SK-N-SH (cell line): ENCODE measurements around the gene TRAPPC6A. TPM values are rescaled to one million over a fixed set of nuclear protein-coding genes. Genes with fewer than 3 reads are reported as not detected.

Experiments used
- CTCF ChIA-PET: fragments of 300-600, 350-600 bp; formaldehyde crosslinking; extraction: SDS; loops from one replicate; lab custom pipeline; 2021; lab: Yijun Ruan, JAX
- POLR2A ChIA-PET: fragments of 350-600 bp; sonication (Branson Sonifier 250); formaldehyde crosslinking; extraction: SDS; loops from one replicate; lab custom pipeline; 2020; ENCODE audit warnings: antibody characterized with exemption, inconsistent platforms; lab: Yijun Ruan, JAX
- DNase-seq: peaks from one replicate; pipeline ENCODE4 v3.0.0; 2012
- H2AFZ ChIP-seq: fragments of 200-600 bp; sonication (generic); 2 replicates; pipeline ENCODE4 v1.8.1; 2016; ENCODE audit warnings: antibody characterized with exemption, mild to moderate bottlenecking, low read depth
- H3F3A ChIP-seq: fragments of 200-600 bp; sonication (generic); replicated peaks from 2 replicates; pipeline ENCODE3; 2016; ENCODE audit warnings: antibody characterized with exemption, mild to moderate bottlenecking; ENCODE audit not compliant: insufficient read depth
- H3K27ac ChIP-seq, 2 experiments: fragments of 200-500 bp in 1 of 2; fragments of 200-600 bp in 1 of 2; sonication (Bioruptor generic) in 1 of 2; sonication (generic), shearing (Covaris generic) in 1 of 2; 2 replicates each; pipeline versions ENCODE4 v1.5.1 to v1.6.1; 2014 to 2016; ENCODE audit warnings: low read depth in 2 of 2, inconsistent platforms in 1 of 2, low read length in 1 of 2, mild to moderate bottlenecking in 1 of 2, mixed read lengths in 1 of 2
- H3K27me3 ChIP-seq: fragments of 200-600 bp; sonication (generic), shearing (Covaris generic); 2 replicates; pipeline ENCODE4 v1.6.1; 2016; ENCODE audit warnings: mixed run types; ENCODE audit not compliant: insufficient read depth
- H3K36me3 ChIP-seq, 2 experiments: fragments of 200-500 bp in 1 of 2; fragments of 200-600 bp in 1 of 2; sonication (Bioruptor generic) in 1 of 2; sonication (generic) in 1 of 2; replicated peaks in 1 of 2; 2 replicates each; pipeline versions ENCODE3 to v1.5.1; 2014 to 2016; ENCODE audit warnings: low read length in 1 of 2, mild to moderate bottlenecking in 1 of 2; ENCODE audit not compliant: insufficient read depth in 2 of 2, control insufficient read depth in 1 of 2
- H3K4me1 ChIP-seq, 2 experiments: fragments of 200-500 bp in 1 of 2; fragments of 200-600 bp in 1 of 2; sonication (Bioruptor generic) in 1 of 2; sonication (generic), shearing (Covaris generic) in 1 of 2; 2 replicates each; pipeline versions ENCODE4 v1.5.1 to v1.6.1; 2014 to 2016; ENCODE audit warnings: low read depth in 1 of 2, low read length in 1 of 2, mixed run types in 1 of 2; ENCODE audit not compliant: insufficient read depth in 2 of 2, control insufficient read depth in 1 of 2
- H3K4me2 ChIP-seq: fragments of 200-600 bp; sonication (generic), shearing (Covaris generic); 2 replicates; pipeline ENCODE4 v1.6.1; 2017; ENCODE audit warnings: mixed run types
- H3K4me3 ChIP-seq, 2 experiments: fragments of 200-500 bp in 1 of 2; fragments of 200-600 bp in 1 of 2; sonication (Bioruptor generic) in 1 of 2; sonication (generic), shearing (Covaris generic) in 1 of 2; 2 replicates each; pipeline versions ENCODE4 v1.5.1 to v1.8.1; 2014 to 2016; ENCODE audit warnings: low read depth in 2 of 2, inconsistent platforms in 1 of 2, low read length in 1 of 2, mild to moderate bottlenecking in 1 of 2, mixed read lengths in 1 of 2, moderate library complexity in 1 of 2
- H3K79me2 ChIP-seq: fragments of 200-600 bp; sonication (generic); 2 replicates; pipeline ENCODE4 v1.8.1; 2017; ENCODE audit warnings: mild to moderate bottlenecking; ENCODE audit not compliant: insufficient read depth
- H3K9ac ChIP-seq: fragments of 200-600 bp; sonication (generic); 2 replicates; pipeline ENCODE4 v1.6.1; 2017; ENCODE audit warnings: mixed run types
- H3K9me2 ChIP-seq: fragments of 200-600 bp; sonication (generic); 2 replicates; pipeline ENCODE4 v1.6.1; 2017; ENCODE audit warnings: mixed run types
- H3K9me3 ChIP-seq: fragments of 200-600 bp; sonication (generic); 2 replicates; pipeline ENCODE4 v1.6.1; 2017; ENCODE audit warnings: mixed run types, mild to moderate bottlenecking, moderate library complexity
- H4K20me1 ChIP-seq: fragments of 200-600 bp; sonication (generic); 2 replicates; pipeline ENCODE4 v1.6.1; 2017; ENCODE audit warnings: mild to moderate bottlenecking, mixed run types; ENCODE audit not compliant: insufficient read depth
- CTCF ChIP-seq: fragments of 200-600 bp; sonication (generic); IDR thresholded peaks from 2 replicates; pipeline ENCODE4 v1.6.1; 2017; ENCODE audit warnings: antibody characterized with exemption, mild to moderate bottlenecking, moderate library complexity
- ELF1 ChIP-seq: IDR thresholded peaks from 2 replicates; pipeline ENCODE4 v1.4.0; 2012
- EP300 ChIP-seq, 2 experiments: IDR thresholded peaks; 2 replicates each; pipeline versions ENCODE4 v1.4.0 to v1.6.1; 2012; ENCODE audit warnings: borderline replicate concordance in 1 of 2, low read depth in 1 of 2, low read length in 1 of 2
- FOXJ3 ChIP-seq: sonication (generic); formaldehyde crosslinking; IDR thresholded peaks from 2 replicates; pipeline ENCODE4 v1.5.1; 2020; ENCODE audit warnings: mild to moderate bottlenecking, missing genetic modification reagents
- MEF2A ChIP-seq: IDR thresholded peaks from 2 replicates; pipeline ENCODE4 v1.4.0; 2012; ENCODE audit warnings: low read depth, borderline replicate concordance
- POLR2AphosphoS5 ChIP-seq: IDR thresholded peaks from 2 replicates; pipeline ENCODE4 v1.6.1; 2012; ENCODE audit warnings: low read depth, low read length
- RAD21 ChIP-seq: IDR thresholded peaks from 2 replicates; pipeline ENCODE4 v1.6.1; 2012; ENCODE audit warnings: mild to moderate bottlenecking, low read length
- RCOR1 ChIP-seq: fragments of 150-350 bp; IDR thresholded peaks from 2 replicates; pipeline ENCODE4 v1.6.1; 2017; ENCODE audit warnings: antibody characterized with exemption, low read length
- SMC3 ChIP-seq: IDR thresholded peaks from 2 replicates; pipeline ENCODE4 v1.6.1; 2012; ENCODE audit warnings: low read depth, low read length, improper control_type of control experiment
- TAF1 ChIP-seq: IDR thresholded peaks from 2 replicates; pipeline ENCODE4 v1.6.1; 2012; ENCODE audit warnings: low read depth, mild to moderate bottlenecking, low read length, moderate library complexity, borderline replicate concordance
- TCF12 ChIP-seq: IDR thresholded peaks from 2 replicates; pipeline ENCODE4 v1.4.0; 2012
- TEAD4 ChIP-seq: IDR thresholded peaks from 2 replicates; pipeline ENCODE4 v1.4.0; 2012; ENCODE audit warnings: mild to moderate bottlenecking, borderline replicate concordance; ENCODE audit not compliant: insufficient read depth
- USF1 ChIP-seq: IDR thresholded peaks from 2 replicates; pipeline ENCODE4 v1.4.0; 2012; ENCODE audit warnings: low read depth, borderline replicate concordance
- ZBTB33 ChIP-seq: IDR thresholded peaks from 2 replicates; pipeline ENCODE4 v1.4.0; 2012; ENCODE audit warnings: low read depth, borderline replicate concordance
- WGBS: methylation state at CpG from one replicate; pipeline ENCODE4 v1.1.6; 2017; ENCODE audit warnings: low lambda C conversion rate; 5-methylcytosine and 5-hydroxymethylcytosine counted together
- polyA plus RNA-seq, 3 experiments: library from polyadenylated mRNA; depleted of rRNA; stranded (reverse); fragments of >200 nt; gene quantifications; 2 replicates each; pipeline ENCODE4 v1.2.3, GENCODE V29; 2012
- TF ChIP-seq, protein P1 (sequence below): fragments of 150-350 bp; IDR thresholded peaks from 2 replicates; pipeline ENCODE4 v1.6.1; 2017; ENCODE audit warnings: antibody characterized with exemption, low read length, low read depth, borderline replicate concordance

The TRAPPC6A gene
- polyA plus RNA-seq, 1 of the 3 experiments (the other 2 are of a cell fraction) = 59.0 TPM

DNA sequence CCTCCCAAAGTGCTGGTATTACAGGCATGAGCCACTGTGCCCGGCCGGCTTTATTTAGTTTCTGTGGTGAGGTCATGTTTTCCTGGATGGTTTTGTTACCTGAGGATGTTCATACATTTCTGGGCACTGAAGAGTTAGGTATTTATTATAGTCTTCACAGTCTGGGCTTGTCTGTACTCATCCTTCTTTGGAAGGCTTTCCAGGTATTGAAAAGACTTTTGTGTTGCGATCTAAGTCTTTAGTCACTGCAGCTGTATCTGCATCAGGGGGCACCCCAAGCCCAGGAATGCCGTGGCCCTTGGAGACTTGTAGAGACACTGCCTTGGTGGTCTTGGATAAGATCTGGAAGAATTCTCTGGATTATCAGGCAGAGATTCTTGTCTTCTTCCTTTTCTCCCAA is 13.3 kb upstream of the TRAPPC6A start:
- DNase-seq = no peak
- no peak for TF ChIP-seq SMC3
- TF ChIP-seq, protein P1, sequence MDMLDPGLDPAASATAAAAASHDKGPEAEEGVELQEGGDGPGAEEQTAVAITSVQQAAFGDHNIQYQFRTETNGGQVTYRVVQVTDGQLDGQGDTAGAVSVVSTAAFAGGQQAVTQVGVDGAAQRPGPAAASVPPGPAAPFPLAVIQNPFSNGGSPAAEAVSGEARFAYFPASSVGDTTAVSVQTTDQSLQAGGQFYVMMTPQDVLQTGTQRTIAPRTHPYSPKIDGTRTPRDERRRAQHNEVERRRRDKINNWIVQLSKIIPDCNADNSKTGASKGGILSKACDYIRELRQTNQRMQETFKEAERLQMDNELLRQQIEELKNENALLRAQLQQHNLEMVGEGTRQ = no peak
- TF ChIP-seq EP300 (IDR thresholded peaks at IDR 0.05; ENCODE audit: borderline replicate concordance in 1 of 2, low read depth in 1 of 2, low read length in 1 of 2) = no peak
- TF ChIP-seq TEAD4 = no peak
- no peak for TF ChIP-seq MEF2A
- TF ChIP-seq USF1 = no peak
- TF ChIP-seq TCF12 = no peak
- TF ChIP-seq CTCF = no peak
- TF ChIP-seq ZBTB33 = no peak
- TF ChIP-seq ELF1 = no peak
- no peak for TF ChIP-seq POLR2AphosphoS5
- no peak for TF ChIP-seq FOXJ3 (CRISPR knock-in tag)
- no peak for TF ChIP-seq RAD21
- TF ChIP-seq TAF1 = no peak
- no peak for TF ChIP-seq RCOR1
- no peak overlapping the region for H3K9ac ChIP-seq
- no peaks in the 10 kb centered on the region for H3K36me3 ChIP-seq
- no peak overlapping the region for H3K4me3 ChIP-seq
- no peak overlapping the region for H2AFZ ChIP-seq
- H3K27me3 ChIP-seq = no peaks in the 10 kb centered on the region
- H3K9me3 ChIP-seq = no peaks in the 10 kb centered on the region
- 91% methylated on average over 4 of the region's 4 CpGs for WGBS
- no peak overlapping the region for H3K4me2 ChIP-seq
- no peaks in the 10 kb centered on the region for H3K9me2 ChIP-seq
- ChIA-PET CTCF (interaction anchor here (0.9 to 1.6 kb wide), 2 partner anchors 9 to 55 kb away, joined by 3 to 4 read pairs; no protein-coding TSS in a partner anchor), POLR2A (no interaction called here)
- no peak overlapping the region for H3K27ac ChIP-seq
- H3F3A ChIP-seq = no peaks in the 10 kb centered on the region
- H3K4me1 ChIP-seq = no peaks in the 10 kb centered on the region
- no peaks in the 10 kb centered on the region for H3K79me2 ChIP-seq
- no peaks in the 10 kb centered on the region for H4K20me1 ChIP-seq
